Measurements from ENCODE around the gene AGTPBP1.
"Not testable (repeated sequence)": the region's sequence is repeated elsewhere in the genome, so short reads cannot be mapped to it uniquely, and the experiment has no call there.

DNA sequence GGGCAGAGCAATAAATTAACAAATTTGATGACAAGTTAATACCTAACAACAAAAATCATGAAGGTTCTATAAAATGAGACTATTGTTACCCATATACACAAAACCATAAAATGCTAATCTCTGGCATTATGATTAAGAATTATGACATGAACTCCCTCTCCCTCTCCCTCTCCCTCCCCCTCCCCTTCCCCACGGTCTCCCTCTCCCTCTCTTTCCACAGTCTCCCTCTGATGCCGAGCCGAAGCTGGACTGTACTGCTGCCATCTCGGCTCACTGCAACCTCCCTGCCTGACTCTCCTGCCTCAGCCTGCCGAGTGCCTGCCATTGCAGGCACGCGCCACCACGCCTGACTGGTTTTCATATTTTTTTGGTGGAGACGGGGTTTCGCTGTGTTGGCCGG lies 168.8 kb downstream of the AGTPBP1 start:
- TF ChIP-seq, protein P1, sequence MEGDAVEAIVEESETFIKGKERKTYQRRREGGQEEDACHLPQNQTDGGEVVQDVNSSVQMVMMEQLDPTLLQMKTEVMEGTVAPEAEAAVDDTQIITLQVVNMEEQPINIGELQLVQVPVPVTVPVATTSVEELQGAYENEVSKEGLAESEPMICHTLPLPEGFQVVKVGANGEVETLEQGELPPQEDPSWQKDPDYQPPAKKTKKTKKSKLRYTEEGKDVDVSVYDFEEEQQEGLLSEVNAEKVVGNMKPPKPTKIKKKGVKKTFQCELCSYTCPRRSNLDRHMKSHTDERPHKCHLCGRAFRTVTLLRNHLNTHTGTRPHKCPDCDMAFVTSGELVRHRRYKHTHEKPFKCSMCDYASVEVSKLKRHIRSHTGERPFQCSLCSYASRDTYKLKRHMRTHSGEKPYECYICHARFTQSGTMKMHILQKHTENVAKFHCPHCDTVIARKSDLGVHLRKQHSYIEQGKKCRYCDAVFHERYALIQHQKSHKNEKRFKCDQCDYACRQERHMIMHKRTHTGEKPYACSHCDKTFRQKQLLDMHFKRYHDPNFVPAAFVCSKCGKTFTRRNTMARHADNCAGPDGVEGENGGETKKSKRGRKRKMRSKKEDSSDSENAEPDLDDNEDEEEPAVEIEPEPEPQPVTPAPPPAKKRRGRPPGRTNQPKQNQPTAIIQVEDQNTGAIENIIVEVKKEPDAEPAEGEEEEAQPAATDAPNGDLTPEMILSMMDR (IDR thresholded peaks at IDR 0.05) = not testable (repeated sequence)
- not testable (repeated sequence) for TF ChIP-seq EZH2phosphoT487 (IDR thresholded peaks at IDR 0.05)

Measured in neural progenitor cell (in vitro differentiated cells).